NCI-H2171 (cell line): ENCODE measurements around the gene GNL3.
"Not testable (repeated sequence)": the region's sequence is repeated elsewhere in the genome, so short reads cannot be mapped to it uniquely, and the experiment has no call there.

Experiments
- DNase-seq: peaks from one replicate; lab custom pipeline; 2025; lab: John Stamatoyannopoulos, UW

The GNL3 gene

DNA sequence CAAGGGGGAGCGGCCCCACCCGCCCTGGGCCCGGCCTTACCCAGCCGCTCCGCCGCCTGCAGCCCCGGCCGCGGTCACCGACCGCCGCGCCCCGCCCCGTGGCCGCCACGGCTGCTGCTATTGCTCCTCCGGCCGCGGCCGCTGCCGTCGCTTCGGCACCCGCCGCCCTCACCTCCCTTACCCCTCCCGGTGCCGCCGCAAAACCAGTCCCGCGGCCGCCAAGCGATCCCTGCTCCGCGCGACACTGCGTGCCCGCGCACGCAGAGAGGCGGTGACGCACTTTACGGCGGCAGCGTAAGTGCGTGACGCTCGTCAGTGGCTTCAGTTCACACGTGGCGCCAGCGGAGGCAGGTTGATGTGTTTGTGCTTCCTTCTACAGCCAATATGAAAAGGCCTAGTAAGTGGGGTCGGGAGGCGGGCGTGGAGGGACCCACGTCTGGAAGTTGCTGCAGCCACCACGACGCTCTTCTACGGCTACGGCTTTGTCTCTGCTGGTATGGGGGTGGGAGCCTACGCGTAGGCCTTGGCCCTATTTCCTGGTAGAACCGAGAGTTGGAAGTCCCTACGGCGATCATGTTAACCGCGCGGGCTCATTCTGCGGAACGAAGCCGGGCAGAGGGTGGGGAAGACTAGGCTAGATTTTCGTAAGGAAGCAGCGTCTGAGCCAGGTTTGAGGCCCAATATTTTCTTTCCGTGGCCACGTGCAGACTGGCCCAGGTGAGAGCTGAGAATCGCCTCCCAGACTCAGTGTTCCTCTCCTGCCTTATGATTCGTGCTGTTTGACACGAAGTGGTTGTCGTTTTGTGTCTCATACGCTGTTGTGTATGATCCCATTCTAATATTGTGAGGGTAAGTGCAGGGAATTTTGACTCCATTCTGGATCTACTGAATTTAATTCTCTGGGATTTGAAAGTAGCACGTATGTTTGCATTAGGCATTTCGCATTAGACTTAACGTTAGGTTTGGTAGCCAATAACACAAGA lies at the start of gene GNL3, which contains the start of gene PBRM1:
Gene GNL3, plus strand, starts transcription at position 324 of the 983 bp plus-strand sequence. Its CDS starts 61 bp downstream, at position 385.
Gene PBRM1, minus strand, starts transcription at position 205 of the 983 bp plus-strand sequence.
- DNase-seq = peak; percentile 78

GRCh38 chr3:52636673-52637072 lies 49.2 kb upstream of the GNL3 start:
- peak; percentile 13 for DNase-seq

DNA sequence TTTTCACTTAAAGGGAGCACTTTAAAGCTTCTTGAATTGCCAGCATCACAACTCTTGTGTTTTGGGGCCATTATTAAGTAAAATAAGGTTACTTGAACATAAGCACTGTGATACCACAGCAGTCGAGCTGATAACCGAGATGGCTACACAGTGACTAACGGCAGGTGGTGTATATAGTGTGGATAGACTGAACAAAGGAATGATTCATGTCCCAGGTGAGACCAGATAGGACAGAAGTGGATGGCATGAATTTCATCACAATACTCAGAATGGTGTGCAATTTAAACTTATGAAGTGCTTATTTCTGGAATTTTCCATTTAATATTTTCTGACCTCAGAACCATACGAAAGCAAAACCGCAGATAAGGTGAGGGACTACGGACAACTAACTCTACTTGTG lies 40.3 kb upstream of the GNL3 start:
- no peak for DNase-seq

- no peak for DNase-seq
Measured at GRCh38 chr3:52649461-52650210, 36.2 kb upstream of the GNL3 start.

GRCh38 chr3:52650439-52650838 lies 35.4 kb upstream of the GNL3 start:
- DNase-seq = no peak

DNA sequence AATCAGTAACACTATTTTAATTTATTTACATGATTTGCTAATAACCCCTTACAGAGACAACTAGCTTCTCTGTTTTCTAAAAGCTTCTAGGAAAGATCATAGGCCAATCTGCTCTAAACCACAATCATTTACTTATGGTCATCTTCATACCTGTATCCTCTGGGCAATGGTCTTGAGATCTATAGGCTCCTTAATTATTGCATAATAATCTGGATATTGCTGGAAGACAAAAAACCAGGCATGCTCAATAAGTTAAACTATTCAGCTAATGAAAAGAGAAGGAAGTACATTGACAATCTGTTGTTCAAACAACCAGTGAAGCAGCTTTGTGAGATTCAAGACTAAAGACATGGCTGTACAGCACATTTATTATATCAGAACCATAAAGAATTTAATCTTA lies 34.2 kb upstream of the GNL3 start:
- DNase-seq = no peak

- no peak for DNase-seq
Measured at GRCh38 chr3:52655895-52656294, 29.9 kb upstream of the GNL3 start.

- DNase-seq = no peak
Measured at GRCh38 chr3:52660046-52660445, 25.8 kb upstream of the GNL3 start.

GRCh38 chr3:52663098-52663497 lies 22.7 kb upstream of the GNL3 start:
- no peak for DNase-seq

DNA sequence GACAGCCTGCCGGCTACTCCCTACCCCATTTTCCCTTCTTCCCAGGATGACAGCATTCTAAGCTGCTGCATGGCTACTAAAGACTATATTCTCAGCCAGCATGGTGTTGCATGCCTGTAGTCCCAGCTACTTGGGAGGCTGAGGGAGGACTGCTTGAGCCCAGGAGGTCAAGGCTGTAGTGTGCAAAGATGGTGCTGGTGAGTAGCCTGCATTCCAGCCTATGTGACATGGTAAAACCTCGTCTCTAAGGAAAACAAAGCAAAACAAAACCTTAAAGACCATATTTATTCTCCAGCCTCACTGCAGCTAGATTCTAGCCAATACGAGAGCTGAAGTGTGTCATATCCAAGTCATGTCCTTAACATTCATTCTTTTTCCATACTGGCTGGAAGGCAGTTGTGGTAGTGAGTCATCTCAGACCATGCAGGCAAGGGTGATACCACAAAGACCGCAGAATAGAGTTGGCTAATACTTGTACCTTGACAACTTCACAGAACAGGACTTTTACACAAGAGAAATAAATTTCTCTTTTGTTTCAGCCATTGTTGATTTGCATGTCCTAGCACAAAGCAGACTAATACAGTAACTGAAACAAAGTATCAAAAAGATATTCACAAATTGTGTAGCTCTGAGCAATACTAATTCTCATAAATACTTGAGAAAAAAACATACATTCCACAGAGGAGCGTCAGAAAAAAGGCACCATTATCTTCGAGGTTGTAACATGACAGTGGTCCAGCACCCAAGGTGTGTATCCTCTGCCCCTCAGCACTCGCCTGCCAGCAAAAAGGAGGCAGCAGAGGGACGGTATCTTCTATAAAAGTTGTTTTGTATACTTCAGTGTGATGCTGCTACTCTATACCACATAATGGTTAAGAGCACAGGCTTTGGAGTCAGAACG lies 15.0 kb upstream of the GNL3 start:
- no peak for DNase-seq

DNA sequence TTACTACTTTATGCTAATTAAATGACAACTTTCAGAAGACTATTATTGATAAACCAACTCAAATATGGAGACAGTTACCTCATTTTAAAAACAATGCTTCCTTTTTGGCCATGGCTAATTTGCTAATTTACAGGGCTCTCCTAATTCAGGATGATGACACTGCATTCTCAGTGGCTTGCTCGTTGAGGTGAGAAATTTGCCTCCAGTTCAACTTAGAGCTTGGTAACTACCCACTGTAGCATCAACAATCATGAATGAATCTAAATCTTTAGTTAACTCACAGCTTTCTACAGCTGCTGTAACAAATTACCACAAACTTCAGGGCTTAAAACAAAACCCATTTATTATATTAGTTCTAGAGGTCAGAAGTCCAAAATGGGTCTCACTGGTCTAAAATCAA lies 14.2 kb upstream of the GNL3 start:
- DNase-seq = no peak

- DNase-seq = not testable (repeated sequence)
Measured at GRCh38 chr3:52676201-52676600, 9.6 kb upstream of the GNL3 start.

DNA sequence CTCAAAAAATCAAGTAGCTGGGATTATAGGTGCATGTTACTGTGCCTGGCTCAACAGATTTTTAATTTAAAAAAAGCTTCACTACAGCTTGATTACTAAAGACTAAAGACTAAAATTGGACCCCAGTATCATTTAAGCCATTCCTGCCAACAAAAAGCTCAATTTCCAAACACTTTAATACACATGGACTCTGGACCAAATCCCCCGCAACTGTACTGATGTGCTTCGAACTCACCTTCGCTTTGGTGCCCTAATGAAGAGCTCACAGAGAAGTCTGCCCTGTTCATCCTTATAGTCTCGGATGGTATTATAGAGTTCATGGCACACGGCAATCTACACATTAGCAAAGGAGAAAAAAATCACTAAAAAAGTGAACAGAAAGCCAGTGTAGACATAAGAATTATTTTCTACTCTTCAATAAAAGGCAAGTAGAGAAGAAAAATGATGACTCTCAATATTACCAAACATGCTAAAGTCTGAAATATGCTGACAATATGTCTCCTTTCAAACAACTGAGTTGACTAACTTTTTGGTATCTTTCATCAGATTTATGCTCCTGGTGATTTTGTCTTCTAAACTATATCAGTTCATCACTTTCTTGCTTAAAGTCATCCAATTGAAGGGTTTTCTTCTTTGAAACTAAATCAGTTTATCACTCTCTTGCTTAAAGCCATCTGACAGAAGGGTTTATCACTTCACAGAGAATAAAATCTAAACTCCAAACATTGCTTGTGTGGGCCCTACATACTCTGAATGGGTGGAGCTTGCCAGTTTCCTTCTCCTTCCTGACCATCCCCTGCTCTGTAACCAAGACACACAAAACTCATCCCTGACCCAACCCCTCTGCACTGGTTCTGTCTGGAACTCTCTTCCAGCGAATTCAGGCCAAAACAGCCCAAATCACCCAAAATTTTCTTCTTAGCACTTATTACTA lies 7.3 kb upstream of the GNL3 start:
- no peak for DNase-seq

DNA sequence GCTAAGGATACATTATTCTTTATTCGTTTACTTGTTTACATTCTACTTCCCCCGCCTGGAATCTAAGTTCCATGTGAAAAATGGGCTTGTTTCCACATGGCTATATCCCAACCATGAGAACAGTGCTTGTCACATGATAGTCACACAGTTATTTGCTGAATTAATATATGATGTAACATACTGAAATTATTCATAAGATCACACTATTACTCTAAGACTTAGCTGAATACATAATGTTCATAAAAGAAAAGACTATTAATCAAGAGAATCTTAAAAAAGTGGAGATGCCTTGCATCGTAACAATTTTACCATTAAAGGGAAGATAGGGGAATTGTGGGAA lies 6.7 kb upstream of the GNL3 start:
- DNase-seq = no peak

- DNase-seq = no peak
Measured at GRCh38 chr3:52679811-52680210, 6.0 kb upstream of the GNL3 start.

- DNase-seq = no peak
Measured at GRCh38 chr3:52681596-52681995, 4.2 kb upstream of the GNL3 start.

- no peak for DNase-seq
Measured at GRCh38 chr3:52682016-52682415, 3.8 kb upstream of the GNL3 start.

GRCh38 chr3:52683611-52684010 lies 2.2 kb upstream of the GNL3 start:
- DNase-seq = no peak

DNA sequence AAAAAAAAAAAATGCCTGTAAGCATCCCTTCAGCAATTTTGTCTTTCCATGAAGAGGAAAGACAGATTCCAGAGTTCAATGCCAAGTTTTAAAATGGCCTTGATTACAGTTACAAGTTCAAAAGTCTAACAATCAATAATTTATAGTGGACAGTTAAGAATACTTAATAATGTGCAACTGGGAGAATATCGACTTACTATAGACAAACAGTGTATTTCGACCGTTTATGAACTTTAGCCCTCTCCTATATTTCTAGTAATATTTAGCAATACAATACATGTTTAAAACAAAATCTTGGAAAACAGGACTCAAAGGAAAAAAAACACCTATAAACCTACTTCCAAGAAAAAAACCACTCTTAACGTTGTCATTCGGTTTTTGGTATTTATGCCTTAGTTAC lies 1.6 kb upstream of the GNL3 start:
- DNase-seq = no peak

DNA sequence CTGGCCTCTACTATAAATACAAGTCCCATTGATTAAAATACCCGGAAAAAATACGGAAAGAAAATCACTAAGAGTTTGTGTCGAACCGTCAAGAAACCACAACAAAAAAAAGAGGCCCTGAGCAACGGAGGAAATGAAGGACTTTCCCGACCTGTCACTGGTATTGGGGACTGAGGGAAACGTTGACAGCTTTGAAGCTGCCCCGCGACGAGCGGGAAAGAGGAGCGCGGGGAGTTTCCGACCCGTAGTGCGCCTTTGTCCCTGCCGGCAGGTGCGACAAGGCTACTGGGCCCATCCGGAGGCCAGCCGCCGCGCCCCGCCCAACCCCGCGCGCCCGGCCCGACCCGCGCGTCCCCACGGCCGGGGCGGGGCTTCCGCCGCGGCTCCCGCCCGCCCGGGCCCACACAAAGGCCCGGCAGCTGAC lies 535 bp upstream of the GNL3 start:
- peak; percentile 59 for DNase-seq

DNA sequence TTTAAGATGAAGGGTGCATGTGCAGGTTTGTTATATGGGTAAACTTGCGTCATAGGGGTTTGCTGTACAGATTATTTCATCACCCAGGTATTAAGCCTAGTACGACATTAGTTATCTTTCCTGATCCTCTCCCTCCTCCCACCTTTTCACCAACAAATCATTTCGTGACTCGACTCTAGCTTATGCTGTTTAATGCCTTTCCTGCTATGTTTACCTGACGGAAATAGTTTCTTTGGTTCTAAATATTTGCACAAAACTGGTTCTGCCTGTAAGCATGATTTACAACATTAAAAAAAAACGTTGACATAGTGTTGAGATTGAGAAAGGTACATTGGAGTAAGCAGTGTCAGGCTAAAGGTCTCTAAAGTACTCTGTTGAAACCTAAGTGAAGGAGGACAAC lies 2.4 kb downstream of the GNL3 start:
- DNase-seq = no peak
